PFSK-1 (cell line): ENCODE results near the gene BRF1.

Source experiments
- FOXP2 ChIP-seq: optimal IDR thresholded peaks from 2 replicates; pipeline ENCODE3; 2011; ENCODE audit warnings: borderline replicate concordance, control low read depth, inconsistent platforms; ENCODE audit not compliant: insufficient read depth; ENCODE audit errors: extremely low read length, extremely low read depth
- POLR2AphosphoS5 ChIP-seq: IDR thresholded peaks from 2 replicates; pipeline ENCODE4 v1.6.1; 2012; ENCODE audit warnings: low read depth, mild to moderate bottlenecking, control low read depth, low read length, moderate library complexity
- SIN3A ChIP-seq: IDR thresholded peaks from 2 replicates; pipeline ENCODE4 v1.6.1; 2012; ENCODE audit warnings: mild to moderate bottlenecking, low read length, moderate library complexity, borderline replicate concordance; ENCODE audit not compliant: insufficient read depth
- TAF1 ChIP-seq: IDR thresholded peaks from 2 replicates; pipeline ENCODE4 v1.6.1; 2012; ENCODE audit warnings: low read length, control low read depth, borderline replicate concordance; ENCODE audit not compliant: insufficient read depth
- TF ChIP-seq, protein P1 (sequence below), 2 experiments: IDR thresholded peaks; 2 replicates each; pipeline versions ENCODE4 v1.6.1 to v1.8.0; 2011 to 2012; ENCODE audit warnings: low read depth in 2 of 2, low read length in 2 of 2, control low read depth in 1 of 2, inconsistent platforms in 1 of 2, mild to moderate bottlenecking in 1 of 2, moderate library complexity in 1 of 2; ENCODE audit not compliant: insufficient read depth in 1 of 2

- TF ChIP-seq TAF1 (no peak), POLR2AphosphoS5 (no peak), SIN3A (no peak), FOXP2 (no peak)
- TF ChIP-seq, protein P1, sequence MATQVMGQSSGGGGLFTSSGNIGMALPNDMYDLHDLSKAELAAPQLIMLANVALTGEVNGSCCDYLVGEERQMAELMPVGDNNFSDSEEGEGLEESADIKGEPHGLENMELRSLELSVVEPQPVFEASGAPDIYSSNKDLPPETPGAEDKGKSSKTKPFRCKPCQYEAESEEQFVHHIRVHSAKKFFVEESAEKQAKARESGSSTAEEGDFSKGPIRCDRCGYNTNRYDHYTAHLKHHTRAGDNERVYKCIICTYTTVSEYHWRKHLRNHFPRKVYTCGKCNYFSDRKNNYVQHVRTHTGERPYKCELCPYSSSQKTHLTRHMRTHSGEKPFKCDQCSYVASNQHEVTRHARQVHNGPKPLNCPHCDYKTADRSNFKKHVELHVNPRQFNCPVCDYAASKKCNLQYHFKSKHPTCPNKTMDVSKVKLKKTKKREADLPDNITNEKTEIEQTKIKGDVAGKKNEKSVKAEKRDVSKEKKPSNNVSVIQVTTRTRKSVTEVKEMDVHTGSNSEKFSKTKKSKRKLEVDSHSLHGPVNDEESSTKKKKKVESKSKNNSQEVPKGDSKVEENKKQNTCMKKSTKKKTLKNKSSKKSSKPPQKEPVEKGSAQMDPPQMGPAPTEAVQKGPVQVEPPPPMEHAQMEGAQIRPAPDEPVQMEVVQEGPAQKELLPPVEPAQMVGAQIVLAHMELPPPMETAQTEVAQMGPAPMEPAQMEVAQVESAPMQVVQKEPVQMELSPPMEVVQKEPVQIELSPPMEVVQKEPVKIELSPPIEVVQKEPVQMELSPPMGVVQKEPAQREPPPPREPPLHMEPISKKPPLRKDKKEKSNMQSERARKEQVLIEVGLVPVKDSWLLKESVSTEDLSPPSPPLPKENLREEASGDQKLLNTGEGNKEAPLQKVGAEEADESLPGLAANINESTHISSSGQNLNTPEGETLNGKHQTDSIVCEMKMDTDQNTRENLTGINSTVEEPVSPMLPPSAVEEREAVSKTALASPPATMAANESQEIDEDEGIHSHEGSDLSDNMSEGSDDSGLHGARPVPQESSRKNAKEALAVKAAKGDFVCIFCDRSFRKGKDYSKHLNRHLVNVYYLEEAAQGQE (IDR thresholded peaks at IDR 0.05; ENCODE audit: insufficient read depth in 1 of 2, low read depth in 2 of 2, low read length in 2 of 2), result no peak
Observed at GRCh38 chr14:105269405-105269804, 31.4 kb downstream of the BRF1 start.
